Tibial nerve (tissue), 4 donors: ENCODE data around the gene TVP23B.
"Not testable (repeated sequence)": the region's sequence is repeated elsewhere in the genome, so short reads cannot be mapped to it uniquely, and the experiment has no call there.

ENCODE experiments used
- CTCF ChIP-seq, 5 experiments: fragments of 200-600 bp in 3 of 5; fragments of 450-650 bp in 2 of 5; sonication (generic) in 3 of 5; IDR thresholded peaks; one replicate each; pipeline ENCODE4 v1.5.1; 2016 to 2019; ENCODE audit warnings: antibody characterized with exemption in 5 of 5, mild to moderate bottlenecking in 3 of 5, moderate library complexity in 2 of 5
- EP300 ChIP-seq, 2 donors: sonication (generic); formaldehyde crosslinking; IDR thresholded peaks; one replicate each; pipeline ENCODE4 v1.6.1; 2017; ENCODE audit warnings: antibody characterized with exemption in 2 of 2, mild to moderate bottlenecking in 1 of 2
- POLR2A ChIP-seq, 2 donors: fragments of 450-650 bp; IDR thresholded peaks; one replicate each; pipeline ENCODE4 v1.6.1; 2017; ENCODE audit warnings: antibody characterized with exemption in 2 of 2, mild to moderate bottlenecking in 2 of 2, moderate library complexity in 2 of 2

- TF ChIP-seq POLR2A (IDR thresholded peaks at IDR 0.05) (peak; percentile 63 to 79), EP300 (IDR thresholded peaks at IDR 0.05) (peak; percentile 23 to 83)
- not testable (repeated sequence) for TF ChIP-seq CTCF (IDR thresholded peaks at IDR 0.05)
Observed at GRCh38 chr17:18780991-18781718, at the start of gene TVP23B.
